ENCODE data around the gene CACNA1C.
A peak's percentile ranks its signal among the peaks of the same experiment; 100 is the strongest.
"Not testable (repeated sequence)": the region's sequence is repeated elsewhere in the genome, so short reads cannot be mapped to it uniquely, and the experiment has no call there.

Gene CACNA1C

DNA sequence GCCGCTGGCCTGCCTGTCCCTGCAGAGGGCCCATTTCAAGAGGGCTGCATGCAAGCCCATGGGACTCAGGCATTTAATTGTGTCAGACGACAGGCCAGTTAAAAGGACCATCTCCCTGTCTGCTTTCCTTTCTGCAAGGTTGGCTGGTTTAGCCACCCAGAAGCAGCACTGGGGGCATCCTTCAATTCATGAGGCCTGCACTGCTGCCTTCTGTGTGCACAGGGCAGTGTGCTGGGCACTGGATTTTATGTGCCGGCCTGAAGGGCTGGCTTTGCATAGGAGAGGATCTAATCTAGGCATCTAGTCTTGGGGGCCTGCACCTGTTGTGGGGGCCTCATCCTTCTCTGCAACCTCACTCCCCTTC, 627.9 kb downstream of the CACNA1C start:
- H3K4me3 ChIP-seq (ENCODE audit: low read depth, low read length): no peak overlapping the region
- DNase-seq: no peak
- TF ChIP-seq, protein P1, sequence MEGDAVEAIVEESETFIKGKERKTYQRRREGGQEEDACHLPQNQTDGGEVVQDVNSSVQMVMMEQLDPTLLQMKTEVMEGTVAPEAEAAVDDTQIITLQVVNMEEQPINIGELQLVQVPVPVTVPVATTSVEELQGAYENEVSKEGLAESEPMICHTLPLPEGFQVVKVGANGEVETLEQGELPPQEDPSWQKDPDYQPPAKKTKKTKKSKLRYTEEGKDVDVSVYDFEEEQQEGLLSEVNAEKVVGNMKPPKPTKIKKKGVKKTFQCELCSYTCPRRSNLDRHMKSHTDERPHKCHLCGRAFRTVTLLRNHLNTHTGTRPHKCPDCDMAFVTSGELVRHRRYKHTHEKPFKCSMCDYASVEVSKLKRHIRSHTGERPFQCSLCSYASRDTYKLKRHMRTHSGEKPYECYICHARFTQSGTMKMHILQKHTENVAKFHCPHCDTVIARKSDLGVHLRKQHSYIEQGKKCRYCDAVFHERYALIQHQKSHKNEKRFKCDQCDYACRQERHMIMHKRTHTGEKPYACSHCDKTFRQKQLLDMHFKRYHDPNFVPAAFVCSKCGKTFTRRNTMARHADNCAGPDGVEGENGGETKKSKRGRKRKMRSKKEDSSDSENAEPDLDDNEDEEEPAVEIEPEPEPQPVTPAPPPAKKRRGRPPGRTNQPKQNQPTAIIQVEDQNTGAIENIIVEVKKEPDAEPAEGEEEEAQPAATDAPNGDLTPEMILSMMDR (IDR thresholded peaks at IDR 0.05; ENCODE audit: low read depth, low read length, missing control alignments): no peak
- H3K27ac ChIP-seq: no peak overlapping the region
- no peaks in the 10 kb centered on the region for H3K36me3 ChIP-seq (replicated peaks)
- in situ Hi-C loops (cut with HindIII; ENCODE audit: low pct_ligation_motif_present, low sequenced_read_pairs): no loop called here
- H3K27me3 ChIP-seq (replicated peaks): no peaks in the 10 kb centered on the region

DNA sequence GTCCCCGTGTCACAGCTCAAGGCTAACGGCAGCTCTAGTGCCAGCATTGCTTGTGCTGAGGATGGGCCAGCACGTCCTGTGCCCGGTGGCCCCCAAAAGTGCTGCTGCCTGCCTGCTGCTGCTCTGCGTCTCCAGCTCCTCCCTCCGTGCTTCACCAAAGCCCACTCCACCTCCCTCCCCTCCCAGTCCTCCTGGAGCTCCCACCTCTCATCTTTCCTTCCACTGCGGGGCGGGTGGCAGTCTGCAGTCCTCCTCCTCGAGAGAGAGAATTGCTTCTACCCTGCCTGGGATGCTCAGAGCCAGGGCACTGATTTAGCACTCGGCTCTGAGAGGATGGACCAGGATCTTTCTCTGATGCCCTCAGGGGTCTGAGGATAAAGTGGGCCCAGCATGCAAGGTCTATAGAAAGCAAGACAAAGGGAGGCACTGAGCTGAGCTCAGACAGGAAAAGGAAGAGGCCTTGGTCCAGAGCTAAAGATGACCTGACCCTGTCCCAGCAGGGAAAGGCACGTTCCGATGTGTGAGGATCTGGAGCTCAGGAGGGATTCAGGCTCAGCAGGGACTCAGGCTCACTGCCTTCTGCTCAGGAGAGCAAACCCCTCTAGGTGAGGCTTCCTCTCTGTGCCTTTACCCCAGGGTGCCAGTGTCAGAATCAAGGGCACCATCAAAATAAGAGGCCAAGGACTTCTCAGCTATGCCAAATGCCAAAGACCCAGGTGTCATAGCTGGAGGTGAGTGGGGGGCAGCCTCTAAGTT, 628.8 kb downstream of the CACNA1C start:
- Histone ChIP-seq H3K4me3 (ENCODE audit: low read depth, low read length) (no peak overlapping the region), H3K36me3 (replicated peaks) (no peaks in the 10 kb centered on the region), H3K27me3 (replicated peaks) (no peaks in the 10 kb centered on the region), H3K27ac (no peak overlapping the region)
- in situ Hi-C loops (cut with HindIII; ENCODE audit: low pct_ligation_motif_present, low sequenced_read_pairs): no loop called here
- DNase-seq: no peak
- TF ChIP-seq, protein P1 (IDR thresholded peaks at IDR 0.05; ENCODE audit: low read depth, low read length, missing control alignments): no peak

DNA sequence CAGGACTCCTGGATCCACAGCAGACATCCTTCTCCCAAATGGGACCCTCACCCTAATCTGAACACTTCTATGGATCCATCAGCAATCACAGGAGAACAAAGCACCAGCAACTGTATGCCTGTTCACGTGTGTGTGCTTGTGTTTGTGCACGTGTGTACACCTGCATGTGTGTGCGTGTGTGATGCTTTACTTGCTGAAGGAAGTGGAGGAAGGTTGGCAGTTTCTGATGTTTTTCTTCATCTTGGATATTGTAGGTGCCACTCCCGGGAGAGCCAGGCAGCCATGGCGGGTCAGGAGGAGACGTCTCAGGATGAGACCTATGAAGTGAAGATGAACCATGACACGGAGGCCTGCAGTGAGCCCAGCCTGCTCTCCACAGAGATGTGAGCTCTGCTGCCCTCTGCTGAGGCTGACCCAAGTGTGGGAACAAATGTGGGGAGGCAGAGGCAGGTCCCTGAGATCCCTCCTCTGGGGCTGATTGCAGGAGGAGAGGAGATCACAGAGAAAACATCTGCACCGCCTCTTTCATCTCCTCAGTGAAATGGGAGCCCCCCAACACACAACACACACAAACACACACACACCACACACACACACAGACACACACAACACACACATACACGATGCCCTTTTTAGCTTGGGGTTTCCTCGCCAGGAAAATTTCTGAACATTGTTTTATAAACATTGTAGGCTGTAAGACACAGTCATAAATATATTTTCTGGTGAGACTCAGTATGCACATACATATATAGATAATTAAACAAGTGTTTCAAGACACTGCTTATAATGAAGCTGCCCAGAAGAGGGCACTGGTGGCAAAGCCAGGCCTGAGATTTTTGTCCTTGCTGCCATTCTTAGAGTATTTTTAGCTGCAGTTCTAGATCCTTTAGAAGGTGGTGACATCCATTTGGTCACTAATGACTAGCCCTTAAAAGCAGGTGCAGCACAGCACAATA, 629.8 kb downstream of the CACNA1C start:
- in situ Hi-C loops (cut with HindIII; ENCODE audit: low pct_ligation_motif_present, low sequenced_read_pairs): no loop called here
- TF ChIP-seq, protein P1 (IDR thresholded peaks at IDR 0.05; ENCODE audit: low read depth, low read length, missing control alignments): peak; percentile 65
- H3K27me3 ChIP-seq (replicated peaks): no peaks in the 10 kb centered on the region
- peak; percentile 42 for DNase-seq
- no peaks in the 10 kb centered on the region for H3K36me3 ChIP-seq (replicated peaks)
- H3K27ac ChIP-seq: no peak overlapping the region
- no peak overlapping the region for H3K4me3 ChIP-seq (ENCODE audit: low read depth, low read length)

DNA sequence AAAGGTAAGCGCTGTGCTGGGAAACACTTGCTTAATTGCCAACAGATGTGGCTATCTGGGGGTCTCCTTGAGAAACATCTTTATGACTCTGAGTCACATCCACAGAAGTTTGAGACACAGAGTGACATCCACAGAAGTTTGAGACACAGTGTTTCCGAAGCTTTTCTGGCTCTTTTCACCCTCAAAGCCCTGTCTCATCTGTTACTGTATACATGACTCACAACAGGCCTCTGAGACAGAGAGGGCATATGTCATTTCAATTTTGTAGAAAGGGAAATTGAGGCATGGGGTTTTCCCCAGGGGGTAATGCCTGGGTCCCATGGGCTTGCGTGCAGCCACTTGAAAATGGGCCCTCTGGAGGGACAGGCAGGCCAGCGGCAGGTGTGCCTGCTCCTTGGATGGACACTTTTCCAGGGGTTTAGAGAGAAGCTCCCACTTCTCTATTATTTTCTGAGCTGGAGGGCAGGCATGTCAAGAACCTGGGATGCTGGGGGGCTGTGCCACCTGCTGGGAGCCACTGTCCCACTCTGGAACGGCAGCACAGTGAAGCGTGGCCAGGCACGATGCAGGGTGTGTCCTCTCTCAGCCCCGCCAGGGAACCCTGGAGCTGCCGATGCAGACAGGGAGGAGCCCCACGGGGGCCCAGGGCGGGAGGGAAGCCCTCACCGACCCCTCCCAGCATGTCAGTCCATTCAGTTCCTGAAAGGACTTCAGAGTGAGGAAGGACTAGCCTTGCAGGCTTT, 630.7 kb downstream of the CACNA1C start:
- Histone ChIP-seq H3K27me3 (replicated peaks) (no peaks in the 10 kb centered on the region), H3K36me3 (replicated peaks) (no peaks in the 10 kb centered on the region), H3K27ac (no peak overlapping the region), H3K4me3 (ENCODE audit: low read depth, low read length) (no peak overlapping the region)
- DNase-seq: no peak
- in situ Hi-C loops (cut with HindIII; ENCODE audit: low pct_ligation_motif_present, low sequenced_read_pairs): no loop called here
- TF ChIP-seq, protein P1 (IDR thresholded peaks at IDR 0.05; ENCODE audit: low read depth, low read length, missing control alignments): no peak

DNA sequence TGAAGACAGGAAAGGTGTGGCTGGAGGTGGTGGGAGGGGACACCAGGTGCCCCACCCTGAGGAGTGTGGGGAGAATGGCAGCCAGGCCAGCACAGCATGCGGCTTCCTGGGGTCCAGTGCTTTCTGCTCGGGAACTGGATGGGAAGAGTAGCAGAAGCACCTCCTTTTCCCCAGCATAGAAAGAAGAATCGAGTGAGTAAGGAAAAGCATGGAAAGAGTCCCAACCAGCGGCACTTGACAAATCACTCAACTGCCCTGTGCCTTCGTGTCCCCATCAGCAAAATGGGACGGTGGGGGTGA, 631.2 kb downstream of the CACNA1C start:
- in situ Hi-C loops (cut with HindIII; ENCODE audit: low pct_ligation_motif_present, low sequenced_read_pairs); H3K27ac ChIP-seq; H3K36me3 ChIP-seq (replicated peaks); H3K4me3 ChIP-seq (ENCODE audit: low read depth, low read length); DNase-seq; H3K27me3 ChIP-seq (replicated peaks): not testable (repeated sequence)

DNA sequence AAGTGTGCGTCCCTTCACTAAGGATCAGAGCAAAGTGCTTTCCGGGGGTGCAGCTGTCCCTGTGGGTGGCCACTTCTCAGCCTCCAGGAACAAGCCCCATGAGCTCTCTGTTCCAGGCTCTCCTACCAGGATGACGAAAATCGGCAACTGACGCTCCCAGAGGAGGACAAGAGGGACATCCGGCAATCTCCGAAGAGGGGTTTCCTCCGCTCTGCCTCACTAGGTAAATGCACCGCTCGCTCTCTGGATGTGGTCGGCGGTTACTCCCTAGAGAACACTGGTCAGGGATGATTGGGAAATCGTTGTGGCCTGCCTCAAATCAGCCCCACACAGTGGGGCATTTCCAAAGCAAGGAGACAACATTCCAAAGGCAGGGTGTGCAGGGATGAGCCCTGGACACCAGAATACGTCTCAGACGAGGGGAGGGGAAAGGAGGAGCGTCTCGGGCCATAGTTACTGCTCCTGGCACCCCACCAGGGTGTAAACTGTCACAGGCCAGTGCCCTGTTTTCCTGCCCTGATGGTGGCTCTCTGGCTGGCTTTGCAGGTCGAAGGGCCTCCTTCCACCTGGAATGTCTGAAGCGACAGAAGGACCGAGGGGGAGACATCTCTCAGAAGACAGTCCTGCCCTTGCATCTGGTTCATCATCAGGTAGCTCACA, 633.0 kb downstream of the CACNA1C start:
- H3K4me3 ChIP-seq (ENCODE audit: low read depth, low read length); H3K27me3 ChIP-seq (replicated peaks); in situ Hi-C loops (cut with HindIII; ENCODE audit: low pct_ligation_motif_present, low sequenced_read_pairs); DNase-seq; H3K36me3 ChIP-seq (replicated peaks); H3K27ac ChIP-seq: not testable (repeated sequence)

All from brain microvascular endothelial cell (primary cell).